ENCODE results near the gene CACNA1E.

Gene CACNA1E

GRCh38 chr1:181778640-181779260 lies 295.4 kb downstream of the CACNA1E start:
- no peak for DNase-seq

GRCh38 chr1:181779343-181779742 lies 296.0 kb downstream of the CACNA1E start:
- DNase-seq: no peak

DNA sequence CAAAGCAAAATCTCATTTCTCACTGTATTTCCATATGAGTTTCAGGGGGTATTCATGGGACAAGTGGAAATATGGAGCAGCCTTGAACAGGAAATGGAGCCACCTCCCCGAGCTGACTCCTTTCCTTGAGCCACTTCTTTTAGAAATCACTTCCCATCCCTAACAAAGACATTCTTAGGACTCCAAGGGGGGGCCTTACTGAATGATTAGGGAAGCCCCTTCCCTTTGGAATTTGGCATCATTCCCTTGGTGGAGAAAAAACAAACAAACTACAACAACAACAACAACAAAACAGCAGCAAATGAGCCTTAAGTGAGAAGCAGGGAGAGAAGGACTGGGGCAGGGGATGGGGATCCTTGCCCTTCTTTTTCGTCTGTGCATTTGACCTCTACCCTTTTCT lies 299.9 kb downstream of the CACNA1E start:
- no peak for DNase-seq

- DNase-seq: no peak
These were observed 300.8 kb downstream of the CACNA1E start for GRCh38 chr1:181784039-181784683.

GRCh38 chr1:181789395-181789794 lies 306.1 kb downstream of the CACNA1E start:
- DNase-seq: no peak

DNA sequence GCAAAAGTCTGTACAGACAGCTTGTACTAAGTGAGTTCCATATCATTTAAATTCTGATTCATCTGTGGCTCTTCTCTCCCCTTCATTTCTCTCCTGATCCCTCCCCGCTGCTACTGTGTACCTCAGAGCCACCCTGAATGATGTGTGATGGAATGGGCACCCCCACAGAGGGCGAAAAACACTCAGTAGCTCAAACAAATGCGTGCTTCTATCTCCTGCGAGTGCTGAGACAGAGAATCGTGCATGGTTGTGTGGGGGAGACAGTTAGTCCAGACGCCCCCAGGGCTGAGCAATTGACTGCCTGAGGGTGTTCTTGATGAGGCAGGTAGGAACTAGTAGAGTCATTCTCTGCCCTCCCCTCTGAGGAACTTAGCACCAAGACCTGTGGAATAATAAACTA lies 308.4 kb downstream of the CACNA1E start:
- no peak for DNase-seq

- no peak for DNase-seq
These were observed 310.5 kb downstream of the CACNA1E start for GRCh38 chr1:181793831-181794230.

DNA sequence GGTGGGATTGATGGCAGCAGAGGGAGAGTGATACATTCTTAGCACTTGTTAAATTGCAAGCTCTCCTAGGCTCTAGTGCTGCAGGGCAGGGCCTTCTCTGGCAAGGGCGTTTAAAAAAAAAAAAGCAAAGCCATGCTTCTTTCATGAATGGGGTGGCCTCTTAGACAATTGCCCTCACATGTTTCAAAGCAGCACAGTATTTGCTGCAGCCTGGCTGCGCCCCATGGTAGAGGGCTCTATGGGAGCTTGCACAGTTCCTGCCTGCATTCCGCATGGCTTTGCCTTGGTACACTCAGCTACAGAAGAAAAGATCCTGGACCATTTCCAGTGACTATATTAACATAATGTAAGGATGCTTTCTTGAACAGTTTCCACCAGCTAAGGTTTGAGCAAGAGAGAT lies 311.0 kb downstream of the CACNA1E start:
- DNase-seq: no peak

GRCh38 chr1:181798191-181798926 lies 315.0 kb downstream of the CACNA1E start:
- no peak for DNase-seq

- no peak for DNase-seq
These were observed 318.3 kb downstream of the CACNA1E start for GRCh38 chr1:181801617-181802016.

- no peak for DNase-seq
These were observed 319.1 kb downstream of the CACNA1E start for GRCh38 chr1:181802466-181802865.

- DNase-seq: no peak
These were observed 320.1 kb downstream of the CACNA1E start for GRCh38 chr1:181803421-181803820.

DNA sequence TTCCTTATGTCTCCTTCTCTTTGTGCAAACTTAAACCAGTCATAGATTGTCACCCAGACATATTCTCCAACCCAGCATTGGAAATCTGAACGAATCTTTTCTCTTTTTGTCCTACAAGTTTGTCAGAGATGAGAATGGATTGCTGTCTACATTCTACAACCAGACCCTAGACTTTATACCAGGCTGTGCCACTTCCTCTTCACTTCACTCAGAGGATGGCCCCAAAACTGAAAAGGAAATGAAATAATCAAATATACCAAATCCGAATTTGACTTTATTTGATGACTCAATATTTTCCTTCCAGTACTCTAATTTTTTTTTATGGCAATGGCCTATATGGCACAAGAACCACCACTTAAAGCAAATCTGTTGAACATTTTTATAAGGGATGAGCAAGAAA lies 321.7 kb downstream of the CACNA1E start:
- no peak for DNase-seq

DNA sequence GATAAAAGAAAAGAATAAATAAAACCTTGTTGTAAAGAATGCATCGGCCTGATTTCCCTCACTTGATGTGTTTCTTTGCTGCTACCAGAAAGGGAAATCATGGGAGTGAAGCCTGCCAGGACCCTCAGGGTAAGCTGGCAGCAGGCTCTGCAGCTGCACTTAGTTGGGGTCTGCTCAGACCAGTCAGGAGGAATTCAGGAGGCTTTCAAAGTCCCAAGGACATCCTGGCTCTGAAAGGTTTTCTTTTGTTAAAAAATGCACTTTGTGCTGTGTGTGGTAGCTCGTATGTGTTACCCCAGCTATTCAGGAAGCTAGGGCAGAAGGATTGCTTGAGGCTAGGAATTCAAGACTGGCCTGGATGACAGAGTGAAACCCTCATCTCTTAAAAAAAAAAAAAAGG lies 323.4 kb downstream of the CACNA1E start:
- DNase-seq: no peak

GRCh38 chr1:181807251-181807650 lies 323.9 kb downstream of the CACNA1E start:
- no peak for DNase-seq

GRCh38 chr1:181809991-181810545 lies 326.8 kb downstream of the CACNA1E start:
- DNase-seq: no peak

- no peak for DNase-seq
These were observed 328.9 kb downstream of the CACNA1E start for GRCh38 chr1:181812208-181812607.

- DNase-seq: no peak
These were observed 329.9 kb downstream of the CACNA1E start for GRCh38 chr1:181813266-181813665.

GRCh38 chr1:181816608-181817007 lies 333.3 kb downstream of the CACNA1E start:
- no peak for DNase-seq

- DNase-seq: no peak
These were observed 333.8 kb downstream of the CACNA1E start for GRCh38 chr1:181817091-181817490.

DNA sequence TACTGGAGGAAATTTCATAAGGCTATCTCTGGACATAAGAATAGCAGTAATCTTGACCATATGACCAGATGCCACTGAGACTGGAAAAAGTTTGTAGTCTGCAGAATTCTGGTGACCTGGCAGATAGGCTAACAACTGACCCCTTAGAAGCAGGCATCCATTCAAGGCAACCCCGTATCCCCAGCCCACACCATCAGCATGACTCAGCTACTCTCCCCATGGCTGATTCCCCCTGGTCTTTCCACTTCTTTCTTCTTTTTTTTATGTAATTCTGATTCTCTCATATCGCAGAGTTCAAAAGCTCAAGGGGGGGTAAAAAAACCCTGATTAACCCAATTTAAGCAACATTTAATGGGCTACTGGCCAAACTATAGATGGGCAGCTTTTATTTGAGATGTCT lies 335.1 kb downstream of the CACNA1E start:
- no peak for DNase-seq

GRCh38 chr1:181818943-181819342 lies 335.6 kb downstream of the CACNA1E start:
- DNase-seq: no peak

- DNase-seq: no peak
These were observed 338.4 kb downstream of the CACNA1E start for GRCh38 chr1:181821701-181822100.
